Endometrial microvascular endothelial cells (primary cell): ENCODE data around the gene VLDLR. TPM values are rescaled to one million over a fixed set of nuclear protein-coding genes. Genes with fewer than 3 reads are reported as not detected.

Experiments used
- in situ Hi-C: cut with HindIII; loops from 2 replicates; pipeline ENCODE4 v1.10.0; 2017; ENCODE audit warnings: low sequenced_read_pairs, low pct_unique_long_range_greater_than_20kb; ENCODE audit errors: inconsistent ontology term
- total RNA-seq: library from RNA; depleted of rRNA; stranded (reverse); fragments of >200 nt; gene quantifications from one replicate; pipeline ENCODE4 v1.2.3, GENCODE V29; 2015; ENCODE audit errors: inconsistent ontology term

The VLDLR gene
- total RNA-seq, 1 donor from 2014 or later = 1.3 TPM

DNA sequence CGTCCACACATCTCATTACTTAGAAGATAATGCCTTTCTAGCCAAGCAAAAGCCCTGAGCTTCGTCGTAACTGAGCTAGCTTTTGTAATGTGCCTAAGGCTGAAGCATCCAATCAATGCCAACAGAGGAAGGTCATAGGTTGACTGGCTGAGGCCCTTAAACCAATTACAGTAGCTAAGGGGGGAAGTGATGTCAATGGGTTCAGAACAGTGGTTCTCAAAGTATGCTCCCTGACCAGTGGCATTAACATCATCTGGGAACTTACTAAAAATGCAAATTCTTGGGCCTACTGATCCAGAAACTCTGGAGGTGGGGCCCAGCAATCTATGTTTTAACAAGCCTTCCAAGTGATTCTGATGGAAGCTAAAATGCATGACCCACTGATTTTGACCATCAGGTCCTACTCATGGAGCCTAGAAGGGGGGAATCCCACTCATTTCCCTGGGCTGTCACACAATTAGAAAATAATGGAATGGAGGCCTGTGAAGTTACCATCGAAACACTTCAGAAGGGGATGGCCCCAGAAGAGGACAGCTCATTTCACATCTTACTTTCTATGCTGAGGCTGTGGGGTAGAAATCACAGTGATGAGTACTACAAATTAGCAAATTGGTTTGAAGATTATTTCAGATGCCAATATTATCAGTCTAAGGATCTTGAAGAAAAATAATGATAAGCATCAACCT is 4.8 kb upstream of the VLDLR start:
- in situ Hi-C loops = no loop called here

DNA sequence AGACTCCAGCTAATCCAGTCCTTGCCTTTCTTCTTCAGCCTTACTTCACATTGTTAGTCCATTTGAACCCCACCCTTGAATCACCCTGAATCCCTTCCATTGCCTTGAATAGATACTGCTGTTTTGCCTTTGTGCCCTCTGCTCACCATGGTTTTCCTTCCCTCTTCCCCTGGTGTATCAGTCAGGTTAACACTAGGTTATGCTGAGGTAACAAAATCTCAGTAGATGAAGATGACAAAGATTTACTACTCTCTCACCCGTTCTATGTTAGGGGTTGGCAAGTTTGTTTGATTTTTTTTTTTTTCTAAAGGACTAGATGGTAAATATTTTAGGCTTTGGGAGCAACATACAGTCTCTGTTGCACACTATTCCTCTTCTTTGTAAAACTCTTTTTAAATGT is 3.3 kb upstream of the VLDLR start:
- in situ Hi-C loops = no loop called here

- in situ Hi-C loops = no loop called here
Measured at GRCh38 chr9:2620919-2621721, 467 bp upstream of the VLDLR start.

- in situ Hi-C loops = no loop called here
Measured at GRCh38 chr9:2622461-2623287, 1.1 kb downstream of the VLDLR start.

DNA sequence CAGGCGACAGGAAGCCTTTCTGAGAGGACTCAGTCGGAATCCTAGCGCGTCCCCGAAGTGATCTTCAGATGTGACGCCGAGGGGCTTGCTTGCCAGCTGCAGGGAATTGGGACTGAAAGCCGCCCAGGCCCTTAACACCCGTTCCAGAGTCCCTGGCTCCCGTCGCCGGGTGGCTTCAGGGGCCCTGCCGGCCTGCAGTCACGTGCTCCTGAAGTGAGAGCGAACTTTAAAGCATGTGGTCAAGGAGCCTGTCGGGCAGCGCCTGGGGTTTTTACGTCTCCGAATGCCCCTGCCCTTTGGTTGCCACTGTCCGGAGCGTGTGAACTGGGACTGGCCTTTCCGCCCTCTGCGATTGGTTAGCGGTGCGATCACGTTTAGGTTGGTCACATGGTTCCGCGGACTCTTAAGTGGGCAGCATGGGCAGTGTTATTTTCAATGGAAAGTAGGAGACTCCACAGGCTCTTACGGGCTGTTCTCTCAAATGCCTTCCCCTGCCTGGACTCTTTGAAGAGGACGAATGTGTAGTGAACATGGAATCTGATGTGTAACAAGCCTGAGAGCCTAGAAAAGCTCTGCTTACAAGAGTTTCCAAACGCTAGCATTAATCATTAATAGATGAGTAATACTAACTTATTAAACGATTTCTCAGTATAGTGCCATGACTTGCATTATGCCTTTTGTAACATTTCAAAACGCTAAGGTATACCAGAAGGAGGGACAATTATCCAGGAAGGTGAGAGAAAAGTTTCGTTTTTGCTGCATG is 1.9 kb downstream of the VLDLR start:
- in situ Hi-C loops = no loop called here

- in situ Hi-C loops = no loop called here
Measured at GRCh38 chr9:2624051-2624682, 2.6 kb downstream of the VLDLR start.

GRCh38 chr9:2625427-2625826 is 3.8 kb downstream of the VLDLR start:
- in situ Hi-C loops = no loop called here

DNA sequence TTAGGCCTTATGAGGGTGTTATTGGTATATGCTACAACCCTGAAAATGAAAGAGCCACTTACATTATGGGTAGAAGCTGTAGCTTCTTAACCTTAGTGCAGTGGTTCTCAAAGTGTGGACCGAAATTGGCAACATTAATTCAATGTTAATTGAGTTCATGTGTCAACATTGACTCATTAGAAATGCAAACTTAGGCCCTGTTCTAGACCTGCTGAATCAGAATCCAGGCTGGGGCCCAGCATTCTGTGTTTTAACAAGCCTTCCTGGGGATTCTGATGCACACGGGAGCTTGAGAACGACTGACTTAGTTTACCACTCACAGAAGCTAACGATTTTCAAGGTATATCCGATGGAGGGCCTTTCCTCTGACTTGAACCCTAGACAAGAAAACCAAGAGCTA is 7.3 kb downstream of the VLDLR start:
- in situ Hi-C loops = no loop called here

GRCh38 chr9:2630158-2630557 is 8.6 kb downstream of the VLDLR start:
- in situ Hi-C loops = no loop called here

DNA sequence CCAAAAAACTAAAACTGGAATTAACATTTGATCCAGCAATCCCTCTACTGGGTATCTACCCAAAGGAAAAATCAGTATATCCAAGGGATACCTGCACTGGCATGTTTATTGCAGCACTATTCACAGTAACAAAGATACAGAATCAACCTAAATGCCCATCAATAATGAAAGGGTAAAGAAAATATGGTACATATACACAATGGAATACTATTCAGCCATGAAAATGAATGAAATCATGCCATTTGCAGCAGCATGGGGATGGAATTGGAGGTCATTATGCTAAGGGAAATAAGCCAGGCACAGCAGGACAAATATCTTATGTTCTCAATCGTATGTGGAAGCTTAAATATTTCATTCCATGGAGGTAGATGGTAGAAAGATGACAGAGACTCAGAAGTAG is 9.7 kb downstream of the VLDLR start:
- in situ Hi-C loops = no loop called here

DNA sequence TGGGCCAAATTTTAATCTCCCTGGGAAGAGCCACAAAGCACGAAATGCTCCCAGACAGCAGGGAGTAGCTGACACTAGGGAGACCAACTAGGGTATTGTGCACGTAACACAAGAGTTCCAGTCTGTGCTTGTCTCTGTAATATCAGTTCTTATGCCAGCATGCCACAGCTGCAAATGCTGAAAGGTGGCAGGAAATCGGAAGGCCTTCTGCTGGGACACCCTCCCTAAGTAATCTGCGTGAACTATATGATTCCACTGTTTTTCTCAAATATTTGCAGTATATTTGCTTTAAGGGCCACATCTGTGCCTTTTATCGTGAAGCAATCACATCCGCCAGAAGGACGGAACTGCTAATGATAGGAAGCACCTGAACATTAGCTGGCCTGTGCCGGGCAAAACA is 12.6 kb downstream of the VLDLR start:
- in situ Hi-C loops = no loop called here

DNA sequence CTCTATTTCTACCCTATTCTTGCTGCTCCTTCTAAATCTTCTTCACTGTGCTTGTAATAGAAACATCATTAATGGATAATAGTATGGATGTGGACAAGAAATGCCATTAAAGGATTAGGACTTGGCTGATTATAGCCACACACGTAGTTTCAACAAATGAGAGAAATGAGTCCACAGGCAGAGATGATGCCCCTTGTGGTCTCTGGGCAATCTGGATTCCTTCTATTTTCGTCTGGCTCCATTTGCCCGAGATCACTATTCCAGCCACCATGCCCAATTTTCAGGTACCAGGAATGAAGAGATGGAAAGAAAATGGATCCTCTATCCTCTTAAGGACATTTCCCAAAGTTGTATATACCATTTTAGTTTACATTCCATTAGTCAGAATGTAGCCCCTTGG is 13.2 kb downstream of the VLDLR start:
- in situ Hi-C loops = no loop called here

DNA sequence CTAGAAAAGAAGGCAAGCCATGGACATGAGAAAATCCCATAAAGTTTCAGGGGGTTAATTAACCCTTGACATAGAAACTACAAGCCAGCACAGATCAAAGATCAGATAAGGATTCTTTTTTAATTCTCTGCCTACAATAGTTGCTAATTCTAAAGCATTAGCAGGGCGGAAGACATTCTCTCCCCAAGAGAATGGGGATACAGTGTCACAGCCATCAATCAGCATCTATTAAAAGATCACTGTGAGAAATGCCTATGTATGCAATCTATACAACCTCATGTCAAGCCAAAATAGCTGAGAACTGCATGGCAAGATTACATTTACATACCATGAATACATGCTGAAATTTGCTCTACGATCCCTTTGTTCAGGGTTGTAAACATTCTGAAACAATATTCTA is 14.3 kb downstream of the VLDLR start:
- in situ Hi-C loops = no loop called here

- in situ Hi-C loops = no loop called here
Measured at GRCh38 chr9:2637390-2637789, 15.8 kb downstream of the VLDLR start.

GRCh38 chr9:2638871-2639673 is 17.5 kb downstream of the VLDLR start:
- in situ Hi-C loops = no loop called here

- in situ Hi-C loops = no loop called here
Measured at GRCh38 chr9:2639786-2640185, 18.2 kb downstream of the VLDLR start.

DNA sequence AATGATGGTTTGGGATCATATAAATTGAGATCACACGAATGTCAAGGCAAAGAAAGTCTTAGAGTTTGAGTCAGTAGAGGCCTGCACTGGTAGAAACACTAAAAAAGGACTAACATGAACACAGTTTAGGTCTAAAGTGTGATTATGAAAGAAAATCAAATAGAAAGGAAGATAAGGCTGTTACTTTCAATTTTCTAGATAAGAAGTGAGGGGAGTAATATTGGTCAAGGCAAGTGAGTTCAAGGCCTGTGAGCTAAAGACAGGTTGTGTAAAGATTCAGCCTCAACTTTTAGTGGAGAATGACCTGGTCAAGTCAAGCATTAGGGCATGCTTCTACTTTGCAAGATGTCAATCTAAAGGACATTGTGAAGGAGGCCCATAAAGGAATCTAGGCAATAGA is 19.0 kb downstream of the VLDLR start:
- in situ Hi-C loops = no loop called here

DNA sequence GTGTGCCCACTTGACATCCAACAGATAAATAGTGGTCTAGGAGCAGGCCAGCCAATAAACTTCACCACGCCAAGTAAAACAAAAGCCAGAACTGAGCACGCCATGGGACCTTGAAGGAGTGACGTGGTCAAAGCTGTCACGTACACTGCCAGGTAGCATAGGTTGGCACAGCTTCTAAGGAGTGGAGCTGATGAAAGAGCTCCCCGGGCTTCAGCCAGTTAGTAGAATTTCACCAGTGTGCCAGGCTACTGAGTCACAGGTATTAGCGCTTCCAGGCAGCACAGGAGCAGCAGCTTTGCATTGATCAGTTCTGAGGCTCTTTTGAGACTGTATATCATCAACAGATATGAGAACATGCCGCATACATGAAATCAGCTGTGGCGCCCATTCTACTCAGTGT is 19.4 kb downstream of the VLDLR start:
- in situ Hi-C loops = no loop called here
